Esophagus muscularis mucosa (tissue), 4 donors: ENCODE results near the gene NUTF2. TPM values are rescaled to one million over a fixed set of nuclear protein-coding genes. Genes with fewer than 3 reads are reported as not detected.
"Not testable (repeated sequence)": the region's sequence is repeated elsewhere in the genome, so short reads cannot be mapped to it uniquely, and the experiment has no call there.

Experiments
- DNase-seq: peaks from one replicate; pipeline ENCODE4 v3.0.0-alpha.2; 2017; ENCODE audit errors: extremely low spot score
- H3K27ac ChIP-seq, 4 donors: fragments of 200-600 bp; sonication (generic); replicated peaks in 1 of 4; 1 replicate in 3 of 4; 2 replicates in 1 of 4; pipeline ENCODE4 v1.5.1; 2016 to 2019; ENCODE audit warnings: mild to moderate bottlenecking in 1 of 4
- H3K27me3 ChIP-seq, 4 donors: fragments of 200-600 bp; sonication (generic); one replicate each; pipeline versions ENCODE4 v1.5.1 to v1.6.0; 2016 to 2019
- H3K36me3 ChIP-seq, 4 donors: fragments of 200-600 bp; sonication (generic); one replicate each; pipeline ENCODE4 v1.5.1; 2016 to 2019
- H3K4me1 ChIP-seq, 4 donors: fragments of 200-600 bp; sonication (generic); one replicate each; pipeline ENCODE4 v1.5.1; 2016 to 2019
- H3K4me3 ChIP-seq, 4 donors: fragments of 200-600 bp; sonication (generic); 1 replicate in 2 of 4; 2 replicates in 2 of 4; pipeline ENCODE4 v1.5.1; 2016 to 2019; ENCODE audit warnings: mild to moderate bottlenecking in 4 of 4, moderate library complexity in 1 of 4
- H3K9me3 ChIP-seq, 4 donors: fragments of 200-600 bp; sonication (generic); 1 replicate in 3 of 4; 2 replicates in 1 of 4; pipeline ENCODE4 v1.5.1; 2016 to 2019
- EP300 ChIP-seq: sonication (generic); formaldehyde crosslinking; IDR thresholded peaks from one replicate; pipeline ENCODE4 v1.6.1; 2017; ENCODE audit warnings: antibody characterized with exemption
- POLR2A ChIP-seq: fragments of 450-650 bp; IDR thresholded peaks from one replicate; pipeline ENCODE4 v1.6.1; 2017; ENCODE audit warnings: antibody characterized with exemption, moderate library complexity, mild to moderate bottlenecking, low read depth
- POLR2AphosphoS5 ChIP-seq, 2 donors: sonication (generic); formaldehyde crosslinking; IDR thresholded peaks; one replicate each; pipeline ENCODE4 v1.6.1; 2017; ENCODE audit warnings: antibody characterized with exemption in 2 of 2
- WGBS: methylation state at CpG from one replicate; pipeline ENCODE4 v1.1.5; 2018; 5-methylcytosine and 5-hydroxymethylcytosine counted together
- intact Hi-C: fragments of 100-400 bp; cut with DNase I; formaldehyde crosslinking; loops from one replicate; pipeline ENCODE4 v1.15.1; 2023
- total RNA-seq, 4 donors: library from RNA; depleted of rRNA; stranded (reverse); fragments of >200 nt; gene quantifications; one replicate each; pipeline versions ENCODE4 v1.1.0 to v1.2.1, GENCODE V29; 2016
- TF ChIP-seq, protein P1 (sequence below), 3 experiments: fragments of 200-600 bp in 2 of 3; fragments of 450-650 bp in 1 of 3; sonication (generic) in 2 of 3; IDR thresholded peaks; one replicate each; pipeline ENCODE4 v1.5.1; 2017 to 2019; ENCODE audit warnings: antibody characterized with exemption in 3 of 3, mild to moderate bottlenecking in 2 of 3, moderate library complexity in 1 of 3

NUTF2 gene
- total RNA-seq, 4 donors from 2014 or later: 101 to 246 (median 174) TPM

GRCh38 chr16:67833415-67834241 lies 13.1 kb upstream of the NUTF2 start:
- WGBS: 0% methylated on average over 24 of the region's 49 CpGs
- H3K4me1 ChIP-seq: peaks cover 14 to 28% (median 20%) of the 10 kb centered on the region in 4 donors
- intact Hi-C loops: no loop called here
- no peaks in the 10 kb centered on the region for H3K27me3 ChIP-seq
- peak; percentile 99 for DNase-seq
- H3K9me3 ChIP-seq: no peaks in the 10 kb centered on the region
- peak overlapping the region; percentile 78 to 98 (median 96) for H3K4me3 ChIP-seq
- peaks cover 30 to 37% (median 37%) of the 10 kb centered on the region in 4 donors for H3K36me3 ChIP-seq
- peak overlapping the region; percentile 80 to 85 (median 82) for H3K27ac ChIP-seq
- TF ChIP-seq POLR2AphosphoS5 (IDR thresholded peaks at IDR 0.05) (peak; percentile 82 to 91), POLR2A (no peak)

DNA sequence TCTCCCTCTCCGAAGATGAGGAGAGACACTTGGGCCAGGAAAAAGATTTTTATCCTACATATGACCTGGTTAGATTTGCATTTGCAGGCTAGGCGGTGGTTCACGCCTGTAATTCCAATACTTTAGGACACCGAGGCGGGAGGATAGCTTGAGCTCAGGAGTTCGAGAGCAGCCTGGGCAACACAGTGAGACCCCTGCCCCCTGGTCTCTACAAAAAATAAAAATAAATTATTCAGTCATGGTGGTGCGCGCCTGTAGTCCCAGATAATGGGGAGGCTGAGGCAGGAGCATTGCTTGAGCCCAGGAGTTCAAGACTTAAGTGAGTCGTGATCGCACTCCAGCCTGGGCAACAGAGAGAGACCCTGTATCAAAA lies 12.5 kb upstream of the NUTF2 start:
- Histone ChIP-seq H3K27ac (peak overlapping the region; percentile 80 to 85 (median 82)), H3K4me1 (peaks cover 14 to 28% (median 20%) of the 10 kb centered on the region in 4 donors), H3K36me3 (peaks cover 26 to 31% (median 31%) of the 10 kb centered on the region in 4 donors), H3K9me3 (no peaks in the 10 kb centered on the region), H3K4me3 (peak overlapping the region; percentile 78 to 98 (median 96)), H3K27me3 (no peaks in the 10 kb centered on the region)
- no peak for DNase-seq
- intact Hi-C loops: no loop called here
- WGBS: 80% methylated on average over 10 of the region's 10 CpGs
- TF ChIP-seq, protein P1, sequence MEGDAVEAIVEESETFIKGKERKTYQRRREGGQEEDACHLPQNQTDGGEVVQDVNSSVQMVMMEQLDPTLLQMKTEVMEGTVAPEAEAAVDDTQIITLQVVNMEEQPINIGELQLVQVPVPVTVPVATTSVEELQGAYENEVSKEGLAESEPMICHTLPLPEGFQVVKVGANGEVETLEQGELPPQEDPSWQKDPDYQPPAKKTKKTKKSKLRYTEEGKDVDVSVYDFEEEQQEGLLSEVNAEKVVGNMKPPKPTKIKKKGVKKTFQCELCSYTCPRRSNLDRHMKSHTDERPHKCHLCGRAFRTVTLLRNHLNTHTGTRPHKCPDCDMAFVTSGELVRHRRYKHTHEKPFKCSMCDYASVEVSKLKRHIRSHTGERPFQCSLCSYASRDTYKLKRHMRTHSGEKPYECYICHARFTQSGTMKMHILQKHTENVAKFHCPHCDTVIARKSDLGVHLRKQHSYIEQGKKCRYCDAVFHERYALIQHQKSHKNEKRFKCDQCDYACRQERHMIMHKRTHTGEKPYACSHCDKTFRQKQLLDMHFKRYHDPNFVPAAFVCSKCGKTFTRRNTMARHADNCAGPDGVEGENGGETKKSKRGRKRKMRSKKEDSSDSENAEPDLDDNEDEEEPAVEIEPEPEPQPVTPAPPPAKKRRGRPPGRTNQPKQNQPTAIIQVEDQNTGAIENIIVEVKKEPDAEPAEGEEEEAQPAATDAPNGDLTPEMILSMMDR (IDR thresholded peaks at IDR 0.05): no peak
- no peak for TF ChIP-seq POLR2A
- TF ChIP-seq EP300: no peak
- TF ChIP-seq POLR2AphosphoS5 (IDR thresholded peaks at IDR 0.05): no peak

DNA sequence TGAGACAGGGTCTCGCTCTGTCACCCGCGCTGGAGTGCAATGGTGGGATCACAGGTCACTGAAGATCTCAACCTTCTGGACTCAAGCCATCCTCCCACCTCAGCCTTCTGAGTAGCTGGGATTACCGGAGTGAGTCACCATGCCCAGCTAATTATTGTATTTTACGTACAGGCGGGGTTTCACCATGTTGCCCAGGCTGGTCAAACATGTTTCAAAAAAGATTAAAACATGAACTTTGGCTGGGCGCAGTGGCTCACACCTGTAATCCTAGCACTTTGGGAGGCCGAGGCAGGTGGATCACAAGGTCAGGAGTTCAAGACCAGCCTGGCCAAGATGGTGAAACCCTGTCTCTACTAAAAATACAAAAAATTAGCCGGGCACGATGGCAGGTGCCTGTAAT lies 9.5 kb upstream of the NUTF2 start:
- H3K27ac ChIP-seq, H3K9me3 ChIP-seq, intact Hi-C loops, H3K27me3 ChIP-seq, H3K36me3 ChIP-seq, DNase-seq, H3K4me3 ChIP-seq: not testable (repeated sequence)
- 93% methylated on average over 10 of the region's 10 CpGs for WGBS
- H3K4me1 ChIP-seq: peaks cover 20 to 26% (median 24%) of the 10 kb centered on the region in 4 donors

DNA sequence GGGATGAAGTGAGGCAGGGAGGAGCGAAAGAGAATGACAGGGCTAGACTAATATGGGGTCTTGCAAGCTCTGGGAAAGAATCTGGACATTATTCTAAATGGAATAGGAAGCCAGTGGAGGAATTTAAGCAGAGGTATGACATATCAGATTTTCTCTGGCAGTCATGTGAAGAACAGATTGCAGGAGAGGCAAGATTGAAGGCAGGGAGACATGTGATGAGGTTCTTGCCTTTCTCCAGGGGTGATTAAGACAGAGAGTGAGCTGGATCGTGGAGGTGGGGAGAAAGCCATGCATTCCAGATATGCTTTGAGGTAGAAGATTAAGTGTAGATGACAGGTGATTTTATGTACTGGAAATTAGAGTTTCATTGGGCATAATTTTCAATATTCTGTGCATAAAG lies 8.9 kb upstream of the NUTF2 start:
- Histone ChIP-seq H3K27me3 (no peaks in the 10 kb centered on the region), H3K4me3 (no peak overlapping the region), H3K36me3 (no peaks in the 10 kb centered on the region), H3K4me1 (peaks cover 16 to 25% (median 21%) of the 10 kb centered on the region in 4 donors), H3K9me3 (no peaks in the 10 kb centered on the region), H3K27ac (no peak overlapping the region)
- intact Hi-C loops: no loop called here
- TF ChIP-seq POLR2A (no peak), POLR2AphosphoS5 (IDR thresholded peaks at IDR 0.05) (no peak), EP300 (no peak)
- TF ChIP-seq, protein P1 (IDR thresholded peaks at IDR 0.05): no peak
- DNase-seq: no peak
- WGBS: 92% methylated on average over 2 of the region's 2 CpGs

- H3K4me1 ChIP-seq: peaks cover 38 to 47% (median 45%) of the 10 kb centered on the region in 4 donors
- WGBS: 40% methylated on average over 17 of the region's 17 CpGs
- no peaks in the 10 kb centered on the region for H3K9me3 ChIP-seq
- H3K36me3 ChIP-seq: no peaks in the 10 kb centered on the region
- no peaks in the 10 kb centered on the region for H3K27me3 ChIP-seq
- no peak for DNase-seq
- H3K4me3 ChIP-seq: peak overlapping the region; percentile 86 to 94 (median 90)
- H3K27ac ChIP-seq: peak overlapping the region; percentile 98 to 99 (median 99)
- intact Hi-C loops: no loop called here
- no peak for TF ChIP-seq POLR2AphosphoS5 (IDR thresholded peaks at IDR 0.05)
- TF ChIP-seq POLR2A: no peak
- no peak for TF ChIP-seq EP300
- TF ChIP-seq, protein P1 (IDR thresholded peaks at IDR 0.05): no peak
Measured at GRCh38 chr16:67841198-67841815, 5.4 kb upstream of the NUTF2 start.
